HG03558 (cell line): ENCODE results near the gene ZNF710.
A peak's percentile ranks its signal among the peaks of the same experiment; 100 is the strongest.
"Not testable (repeated sequence)": the region's sequence is repeated elsewhere in the genome, so short reads cannot be mapped to it uniquely, and the experiment has no call there.

Experiments used
- ATAC-seq: cut with Tn5 transposase; IDR thresholded peaks from one replicate; pipeline ENCODE4 v1.9.1; 2021; ENCODE audit warnings: moderate number of reproducible peaks; ENCODE audit not compliant: unreplicated experiment; ENCODE audit errors: extremely low read depth

Gene ZNF710

DNA sequence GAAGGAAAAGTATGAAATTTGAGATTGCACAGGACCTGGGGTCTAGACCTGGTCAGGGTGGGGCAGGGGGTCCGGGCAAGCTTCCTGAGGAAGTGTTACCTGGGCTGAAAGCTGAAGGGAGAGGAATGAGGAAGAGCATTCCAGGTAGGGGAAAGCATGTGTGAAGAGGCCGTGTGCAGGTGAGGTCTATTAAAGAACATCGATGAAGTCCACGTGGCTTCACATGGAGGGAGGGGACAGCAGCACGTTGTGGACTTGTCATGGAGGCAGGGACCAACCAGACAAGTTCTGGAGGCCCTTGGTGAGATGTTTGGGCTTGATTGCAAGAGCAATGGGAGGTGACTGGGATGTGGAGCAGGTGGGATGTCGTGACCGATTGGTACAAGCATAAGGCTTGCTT is 54.1 kb downstream of the ZNF710 start:
- no peak for ATAC-seq

DNA sequence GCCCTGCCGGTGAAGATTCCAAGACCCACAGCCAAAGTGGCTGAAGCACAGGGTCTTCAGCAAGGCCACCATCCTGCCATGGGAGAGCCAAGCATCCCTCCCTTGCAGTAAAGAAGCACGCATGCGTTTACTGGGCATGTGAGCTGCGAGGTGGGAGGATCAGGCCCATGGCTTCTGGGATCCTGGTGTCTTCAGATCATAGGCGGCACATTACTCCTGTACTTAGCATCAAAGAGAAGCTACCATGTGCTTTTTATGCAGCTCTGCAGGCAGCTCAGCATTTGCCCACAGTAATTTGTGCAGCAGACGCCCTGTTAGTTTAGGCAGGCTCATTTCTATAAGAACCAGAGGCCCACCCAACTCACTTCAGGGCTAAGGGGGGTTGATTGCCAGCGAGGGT is 55.4 kb downstream of the ZNF710 start:
- ATAC-seq = no peak

DNA sequence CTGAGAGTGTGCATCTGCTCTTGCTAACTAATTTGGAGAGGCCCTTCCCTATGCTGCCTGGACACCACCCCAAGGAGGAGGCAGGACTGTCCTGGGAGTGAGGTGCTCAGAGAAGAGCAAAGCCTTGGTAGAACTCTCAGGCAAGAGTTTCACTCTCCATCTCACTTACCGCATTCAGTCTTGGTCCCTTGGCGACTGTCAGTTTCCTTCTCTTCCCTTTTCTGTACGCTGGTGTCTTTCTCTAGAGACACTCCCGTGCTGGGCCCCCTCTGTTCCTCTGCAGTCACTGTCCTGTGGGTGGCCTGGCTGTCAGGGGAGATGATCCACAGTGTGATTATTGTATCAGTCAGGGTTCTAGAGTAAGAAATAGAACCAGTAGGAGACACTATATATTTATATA is 57.2 kb downstream of the ZNF710 start:
- no peak for ATAC-seq

DNA sequence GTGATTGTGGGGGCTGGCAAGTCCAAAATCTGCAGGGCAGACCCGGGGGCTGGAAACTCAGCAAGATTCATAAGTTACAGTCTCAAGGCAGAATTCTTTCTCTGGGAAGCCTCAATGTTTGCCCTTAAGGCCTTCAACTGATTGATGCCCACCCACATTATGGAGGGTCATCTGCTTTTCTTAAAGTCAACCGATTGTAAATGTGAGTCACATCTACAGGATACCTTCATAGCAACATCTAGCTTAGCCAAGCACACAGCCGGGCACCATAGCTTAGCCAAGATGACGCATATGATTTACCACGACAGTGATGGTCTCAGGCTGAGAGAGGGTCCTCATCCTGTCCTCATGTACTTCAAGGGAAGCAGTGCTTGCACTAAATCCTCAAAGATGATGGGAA is 57.7 kb downstream of the ZNF710 start:
- no peak for ATAC-seq

DNA sequence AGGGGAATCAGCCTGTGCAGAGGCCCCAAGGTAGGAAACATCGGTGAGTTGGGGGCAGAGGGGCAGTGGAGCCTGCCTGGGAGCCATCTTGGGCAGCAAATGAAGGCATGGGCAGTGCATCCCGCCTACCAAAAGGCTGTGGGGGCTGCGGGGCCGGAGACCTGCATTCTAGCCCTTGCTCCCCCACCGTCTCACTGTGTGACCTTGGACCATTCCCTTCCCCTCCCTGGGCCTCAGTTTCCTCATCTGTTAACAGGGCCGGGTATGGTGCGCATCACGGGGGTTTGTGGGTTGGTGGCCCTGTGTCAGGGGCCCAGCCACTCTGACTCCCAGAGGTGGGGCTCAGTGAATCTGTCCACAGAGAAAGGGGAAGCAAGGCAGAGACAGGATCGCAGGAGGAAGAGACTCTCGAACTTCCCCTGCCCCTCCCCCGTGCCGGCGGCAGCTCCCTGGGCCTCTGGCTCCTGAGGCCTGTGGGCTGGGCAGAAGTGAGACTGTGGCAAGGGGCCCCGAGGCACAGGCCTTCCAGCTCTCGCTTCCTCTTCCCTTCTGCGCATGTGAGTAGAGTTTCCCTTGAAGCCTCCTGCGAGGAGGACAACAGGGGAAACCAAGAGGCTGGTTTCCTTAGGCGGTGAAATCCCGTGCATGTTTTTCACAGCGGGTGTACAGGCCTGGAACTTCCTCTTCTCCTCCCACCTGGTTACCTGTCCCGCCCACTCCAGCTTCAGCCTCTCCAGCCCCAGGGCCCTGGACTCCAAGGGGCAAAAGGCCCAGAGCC is 58.3 kb downstream of the ZNF710 start:
- ATAC-seq = peak; percentile 79

DNA sequence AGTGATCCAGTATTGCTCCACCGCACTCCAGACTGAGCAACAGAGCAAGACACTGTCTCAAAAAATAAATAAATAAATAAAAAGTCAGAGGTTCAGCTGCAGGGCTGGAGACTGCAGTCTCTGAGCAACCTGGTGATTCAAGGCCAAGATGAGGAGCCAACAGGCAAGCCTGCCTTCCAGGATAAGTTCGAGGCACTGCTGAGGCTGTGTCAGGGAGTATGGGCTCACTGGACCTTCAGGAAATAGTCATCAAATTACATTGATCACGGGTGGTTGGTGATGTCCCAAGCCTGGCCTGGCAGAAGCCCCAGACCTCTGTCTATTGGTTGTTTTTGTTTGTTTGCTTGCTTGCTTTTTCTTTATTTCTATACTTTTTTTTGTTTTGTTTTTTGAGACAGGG is 59.7 kb downstream of the ZNF710 start:
- ATAC-seq = no peak

DNA sequence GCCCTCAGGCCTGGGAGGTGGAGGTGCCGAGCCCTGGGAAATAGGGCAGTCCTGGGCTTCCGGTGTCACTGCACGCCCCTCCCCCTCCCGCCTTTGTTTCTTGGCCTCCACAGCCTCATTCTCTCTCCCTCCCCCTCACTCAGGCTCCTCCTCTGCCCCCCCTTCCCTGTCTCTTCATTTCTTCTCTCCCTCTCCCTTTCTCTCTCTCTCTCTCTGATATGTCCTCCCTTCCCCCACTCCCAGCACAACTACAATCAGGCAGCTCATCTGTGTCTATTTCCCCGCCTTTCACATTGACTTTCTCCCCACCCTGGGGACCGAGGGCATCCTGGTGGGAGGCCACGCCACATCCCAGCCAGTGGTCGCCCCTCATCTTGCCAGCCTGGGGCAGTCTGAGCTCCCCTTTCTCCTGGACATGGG is 60.9 kb downstream of the ZNF710 start:
- ATAC-seq = no peak

DNA sequence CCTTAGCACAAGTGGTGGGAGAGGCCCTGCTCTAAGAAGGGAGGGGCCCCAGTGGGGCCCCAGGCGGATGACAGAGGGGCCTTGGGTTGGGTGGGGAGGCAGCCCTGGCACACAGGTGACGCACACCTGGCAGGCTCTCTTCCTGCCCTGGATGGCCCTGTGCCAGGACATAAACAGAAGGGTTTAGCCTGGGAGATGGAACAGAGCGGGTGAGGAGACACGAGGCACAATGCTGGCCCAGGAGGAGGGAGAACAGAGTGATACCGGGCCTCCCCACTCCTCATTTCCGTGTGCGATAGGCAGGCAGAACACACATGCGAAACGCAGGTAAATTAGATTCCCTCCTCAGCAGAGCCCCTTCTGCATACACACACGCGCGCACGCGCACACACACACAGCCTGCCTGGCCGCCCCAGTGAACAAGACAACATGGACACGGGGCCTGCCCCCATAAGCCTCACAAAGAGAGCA is 61.4 kb downstream of the ZNF710 start:
- no peak for ATAC-seq

DNA sequence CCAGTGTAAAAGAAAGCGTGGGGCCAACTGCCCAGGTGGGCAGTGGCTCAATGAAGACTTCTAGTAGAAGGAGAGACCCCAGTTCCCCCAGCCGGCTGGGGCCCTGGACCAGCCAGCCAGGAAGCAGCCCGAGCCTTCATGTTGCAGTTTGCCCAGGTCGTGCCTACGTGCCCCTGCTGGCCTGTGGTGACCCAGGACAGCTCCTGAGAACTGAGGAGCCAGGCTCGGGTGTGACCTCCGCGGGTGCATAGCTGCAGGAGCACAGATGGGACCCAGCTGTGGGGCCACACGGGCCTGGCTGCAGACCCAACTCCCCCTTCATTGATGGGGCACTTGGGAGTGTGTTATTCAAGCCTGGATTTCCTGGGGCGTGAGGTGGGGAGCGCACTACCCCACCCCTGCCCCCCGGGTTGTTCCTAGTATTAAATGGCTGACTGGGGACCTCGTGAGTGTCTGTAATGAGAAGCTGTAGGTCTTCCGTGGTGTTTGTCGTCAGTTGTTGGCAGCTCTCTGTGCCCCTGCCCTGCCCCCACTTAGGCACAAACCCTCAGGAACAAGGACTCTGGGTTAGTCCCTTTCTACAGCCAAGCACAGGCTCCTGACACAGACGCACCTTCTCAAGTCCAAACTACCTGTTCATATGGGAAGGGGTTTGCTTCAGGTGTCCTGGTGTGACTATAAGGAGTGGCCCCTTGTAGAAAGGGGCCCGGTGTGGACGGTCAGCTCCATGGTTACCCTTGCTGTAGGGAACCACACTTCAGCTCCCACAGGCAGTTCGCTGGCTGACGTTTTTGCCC is 62.0 kb downstream of the ZNF710 start:
- no peak for ATAC-seq

DNA sequence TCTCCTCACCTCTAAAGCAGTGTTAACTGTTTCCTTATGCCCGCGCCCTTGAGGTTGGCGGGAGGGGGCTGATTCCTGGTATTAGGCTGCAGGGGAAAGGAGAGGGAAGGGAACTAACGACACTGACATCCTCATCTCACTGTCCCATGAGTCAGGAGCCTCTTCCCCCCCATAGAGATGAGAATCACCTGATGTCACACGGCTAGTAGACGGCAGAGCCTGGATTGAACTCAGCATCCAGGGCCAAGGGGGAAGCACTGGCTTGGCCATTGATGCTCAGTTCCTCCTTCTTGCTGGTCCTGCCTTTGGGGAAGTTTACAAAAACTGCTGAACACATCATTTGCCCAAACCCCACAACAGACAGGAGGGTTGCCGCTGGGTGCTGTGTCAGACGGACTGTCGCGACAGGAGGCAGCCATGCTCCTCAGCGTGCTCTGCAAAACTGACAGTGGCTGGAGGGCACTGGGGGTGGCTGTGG is 62.7 kb downstream of the ZNF710 start:
- no peak for ATAC-seq

DNA sequence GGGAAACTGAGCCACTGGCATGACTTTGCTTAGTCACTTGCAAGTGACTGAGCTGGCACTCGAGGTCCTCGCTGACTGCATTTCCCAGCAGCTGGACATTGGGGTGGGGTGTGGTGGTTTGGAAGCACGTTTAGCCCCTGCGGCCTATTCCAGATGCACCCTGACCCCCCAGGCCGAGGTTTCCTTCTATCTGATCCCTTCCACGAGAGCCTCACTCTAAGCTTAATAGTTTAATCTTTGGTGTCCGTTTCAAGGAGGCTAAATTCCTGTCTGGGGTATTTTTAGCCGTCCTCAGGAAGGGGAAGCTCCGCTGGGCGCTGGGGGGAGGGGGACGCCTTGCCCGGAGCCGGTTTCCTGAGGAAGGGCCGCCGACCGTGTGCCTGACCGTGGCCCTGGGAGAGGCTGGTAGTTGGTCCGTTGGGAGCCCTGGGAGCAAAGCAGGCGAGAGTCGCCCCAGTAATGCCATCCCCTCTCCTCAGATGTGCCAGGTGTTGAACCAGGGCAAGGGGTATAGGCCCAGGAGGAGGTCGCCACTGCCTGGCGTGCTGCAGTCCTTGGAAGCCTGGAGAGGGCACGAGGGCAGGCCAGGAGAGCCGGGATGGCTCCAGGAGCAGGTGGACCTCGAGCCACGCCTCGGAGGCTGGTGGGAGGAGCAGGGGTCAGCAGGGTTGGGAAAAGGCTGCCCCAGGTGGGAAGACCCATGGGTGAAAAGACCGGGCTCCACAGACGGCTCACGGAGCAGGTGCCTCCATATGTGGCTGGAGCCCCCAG is 64.0 kb downstream of the ZNF710 start:
- ATAC-seq = no peak

DNA sequence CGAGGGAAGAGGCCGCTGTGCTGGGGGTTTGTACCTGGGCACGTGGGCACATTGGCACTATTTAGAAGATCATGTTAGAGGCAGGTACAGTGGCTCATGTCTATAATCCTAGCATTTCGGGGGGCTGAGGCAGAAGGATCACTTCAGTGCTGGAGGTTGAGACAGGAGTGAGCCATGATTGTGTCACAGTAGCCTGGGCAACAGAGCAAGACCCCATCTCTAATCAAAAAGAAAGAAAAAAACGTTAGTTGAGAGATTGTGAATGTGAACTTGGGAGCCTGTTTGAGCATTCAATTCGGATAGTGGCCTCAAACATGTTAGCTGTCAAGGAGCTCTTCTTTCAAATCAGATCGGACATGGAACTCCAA is 64.5 kb downstream of the ZNF710 start:
- no peak for ATAC-seq

DNA sequence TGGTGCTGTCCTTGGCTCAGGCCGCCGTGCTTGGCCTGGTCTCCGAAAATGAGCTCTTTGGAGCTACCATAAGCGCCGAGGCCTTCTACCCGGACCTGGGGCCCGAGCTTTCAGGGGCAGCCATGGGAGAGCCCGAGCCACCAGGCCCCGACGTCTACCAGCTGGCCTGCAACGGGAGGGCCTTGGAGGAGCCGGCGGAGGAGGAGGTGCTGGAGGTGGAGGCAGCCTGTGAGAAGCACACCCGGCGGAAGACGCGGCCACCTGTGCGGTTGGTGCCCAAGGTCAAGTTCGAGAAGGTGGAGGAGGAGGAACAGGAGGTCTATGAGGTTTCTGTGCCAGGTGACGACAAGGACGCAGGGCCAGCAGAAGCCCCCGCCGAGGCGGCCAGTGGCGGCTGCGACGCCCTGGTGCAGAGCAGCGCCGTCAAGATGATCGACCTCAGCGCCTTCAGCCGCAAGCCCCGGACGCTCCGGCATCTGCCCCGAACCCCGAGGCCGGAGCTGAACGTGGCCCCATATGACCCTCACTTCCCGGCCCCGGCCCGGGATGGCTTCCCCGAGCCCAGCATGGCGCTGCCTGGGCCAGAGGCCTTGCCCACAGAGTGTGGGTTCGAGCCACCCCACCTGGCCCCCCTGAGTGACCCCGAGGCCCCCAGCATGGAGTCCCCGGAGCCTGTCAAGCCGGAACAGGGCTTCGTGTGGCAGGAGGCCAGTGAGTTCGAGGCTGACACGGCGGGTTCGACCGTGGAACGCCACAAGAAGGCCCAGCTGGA is 66.2 kb downstream of the ZNF710 start:
- no peak for ATAC-seq

DNA sequence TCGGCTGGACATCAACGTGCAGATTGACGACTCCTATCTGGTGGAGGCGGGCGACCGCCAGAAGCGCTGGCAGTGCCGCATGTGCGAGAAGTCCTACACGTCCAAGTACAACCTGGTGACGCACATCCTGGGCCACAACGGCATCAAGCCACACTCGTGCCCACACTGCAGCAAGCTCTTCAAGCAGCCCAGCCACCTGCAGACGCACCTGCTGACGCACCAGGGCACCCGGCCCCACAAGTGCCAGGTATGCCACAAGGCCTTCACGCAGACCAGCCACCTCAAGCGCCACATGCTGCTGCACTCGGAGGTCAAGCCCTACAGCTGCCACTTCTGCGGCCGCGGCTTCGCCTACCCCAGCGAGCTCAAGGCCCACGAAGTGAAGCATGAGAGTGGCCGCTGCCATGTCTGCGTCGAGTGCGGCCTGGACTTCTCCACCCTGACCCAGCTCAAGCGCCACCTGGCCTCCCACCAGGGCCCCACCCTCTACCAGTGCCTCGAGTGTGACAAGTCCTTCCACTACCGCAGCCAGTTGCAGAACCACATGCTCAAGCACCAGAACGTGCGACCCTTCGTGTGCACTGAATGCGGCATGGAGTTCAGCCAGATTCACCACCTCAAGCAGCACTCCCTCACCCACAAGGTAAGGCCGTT is 67.0 kb downstream of the ZNF710 start:
- no peak for ATAC-seq

DNA sequence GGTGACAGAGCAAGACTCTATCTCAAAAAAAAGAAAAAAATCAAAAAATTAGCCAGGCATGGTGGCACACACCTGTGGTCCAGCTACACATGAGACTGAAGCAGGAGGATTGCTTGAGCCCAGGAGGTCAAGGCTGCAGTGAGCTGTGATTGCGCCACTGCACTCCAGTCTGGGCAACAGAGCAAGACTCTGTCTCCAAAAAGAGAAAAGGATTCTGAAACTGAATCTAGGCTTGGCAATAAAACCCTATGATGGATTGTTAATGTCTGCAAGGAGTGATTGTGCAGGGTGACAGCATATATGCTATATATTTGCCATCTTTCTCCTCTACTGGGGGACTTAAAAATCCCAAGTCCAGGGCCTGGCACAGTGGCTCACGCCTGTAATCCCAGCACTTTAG is 69.5 kb downstream of the ZNF710 start:
- ATAC-seq = not testable (repeated sequence)

DNA sequence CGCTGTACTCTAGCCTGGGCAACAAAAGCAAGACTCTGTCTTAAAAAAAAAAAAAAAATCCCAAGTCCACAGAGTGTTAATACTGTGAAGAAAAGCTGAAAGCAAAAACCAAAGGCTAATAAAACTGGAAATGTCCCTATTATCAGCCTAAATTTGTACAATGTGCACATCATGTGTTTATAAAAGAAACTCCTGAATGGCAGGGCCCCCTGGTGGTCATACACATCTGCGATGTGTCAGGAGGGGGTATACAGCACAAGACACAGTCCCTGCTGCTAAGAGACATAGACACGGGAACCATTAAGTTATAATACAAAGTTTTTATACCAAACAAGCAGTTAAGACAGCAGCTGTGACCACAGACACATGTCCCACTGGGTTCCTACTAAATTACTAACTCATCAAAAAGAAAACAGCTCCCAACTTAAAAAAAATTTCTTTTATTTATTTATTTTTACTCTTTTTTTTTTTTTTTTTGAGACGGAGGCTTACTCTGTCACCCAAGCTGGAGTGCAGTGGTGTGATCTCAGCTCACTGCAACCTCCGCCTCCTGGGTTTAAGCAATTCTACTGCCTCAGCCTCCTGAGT is 70.2 kb downstream of the ZNF710 start:
- ATAC-seq = no peak

DNA sequence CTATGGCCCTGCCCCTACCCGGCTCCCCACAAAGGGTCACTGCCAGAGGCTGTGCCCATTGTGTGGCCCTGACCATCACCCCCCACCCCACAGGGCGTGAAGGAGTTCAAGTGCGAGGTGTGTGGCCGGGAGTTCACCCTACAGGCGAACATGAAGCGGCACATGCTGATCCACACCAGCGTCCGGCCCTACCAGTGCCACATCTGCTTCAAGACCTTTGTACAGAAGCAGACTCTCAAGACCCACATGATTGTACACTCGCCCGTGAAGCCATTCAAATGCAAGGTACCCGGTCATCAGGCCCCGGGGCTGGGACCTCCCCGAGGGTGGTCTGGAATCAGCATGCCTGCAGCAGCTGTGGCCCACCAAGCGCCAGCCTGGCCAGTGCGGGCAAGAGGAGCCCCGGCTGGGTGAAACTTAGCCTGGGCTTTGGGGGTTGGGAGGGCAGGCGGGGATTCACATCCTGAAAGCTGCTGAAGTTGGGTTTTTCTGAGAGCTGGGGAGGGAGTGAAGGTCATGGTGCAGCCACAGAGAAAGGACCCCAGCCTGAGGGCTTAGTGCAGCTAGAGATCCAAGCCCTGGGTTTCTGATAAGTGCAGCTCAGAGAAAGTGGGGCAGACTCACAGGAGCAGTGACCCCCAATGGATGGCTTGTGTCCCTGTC is 72.0 kb downstream of the ZNF710 start:
- ATAC-seq = no peak

DNA sequence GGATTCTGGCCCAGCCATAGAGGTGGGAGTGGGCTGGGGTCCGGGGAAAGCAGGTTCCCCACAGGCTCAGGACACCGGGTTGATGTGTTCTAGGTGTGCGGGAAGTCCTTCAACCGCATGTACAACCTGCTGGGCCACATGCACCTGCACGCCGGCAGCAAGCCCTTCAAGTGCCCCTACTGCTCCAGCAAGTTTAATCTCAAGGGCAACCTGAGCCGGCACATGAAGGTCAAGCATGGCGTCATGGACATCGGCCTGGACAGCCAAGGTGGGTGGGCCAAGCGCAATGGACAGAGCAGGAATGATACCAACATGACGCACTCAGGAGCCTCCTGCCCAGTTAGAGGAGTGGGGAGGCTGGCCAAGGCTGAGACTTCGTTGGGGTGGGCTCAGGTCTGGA is 72.9 kb downstream of the ZNF710 start:
- ATAC-seq = no peak

DNA sequence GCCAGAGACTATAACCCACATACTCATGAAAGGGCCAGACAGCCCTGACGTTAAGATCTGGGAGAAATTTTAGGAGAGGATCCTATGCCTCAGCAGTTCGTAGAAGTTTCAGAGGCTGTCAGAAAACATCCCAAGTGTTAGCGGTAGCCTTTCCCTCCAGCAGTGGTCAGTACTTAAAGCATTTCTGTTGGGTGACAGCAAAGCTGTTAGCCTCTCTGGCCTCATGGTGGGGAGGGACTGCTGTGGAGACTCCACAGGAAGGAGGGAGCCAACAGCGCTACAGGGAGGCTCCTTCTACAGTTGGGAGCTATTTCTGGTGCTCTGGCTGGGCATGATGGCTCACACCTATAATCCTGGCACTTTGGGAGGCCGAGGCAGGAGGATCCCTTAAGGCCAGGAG is 73.8 kb downstream of the ZNF710 start:
- ATAC-seq = no peak
